Sigmoid colon (tissue), 7 donors: Measurements from ENCODE around the gene TMEM14B. TPM values are rescaled to one million over a fixed set of nuclear protein-coding genes. Genes with fewer than 3 reads are reported as not detected.

Source experiments
- DNase-seq: peaks from one replicate; pipeline ENCODE4 v3.0.0-alpha.2; 2019
- H3K27ac ChIP-seq, 4 donors: fragments of 200-600 bp; sonication (generic); one replicate each; pipeline ENCODE4 v1.5.1; 2016 to 2019; ENCODE audit warnings: mild to moderate bottlenecking in 1 of 4
- H3K27me3 ChIP-seq, 3 donors: fragments of 200-600 bp; sonication (generic); one replicate each; pipeline ENCODE4 v1.5.1; 2019; ENCODE audit warnings: mild to moderate bottlenecking in 1 of 3
- H3K36me3 ChIP-seq, 4 donors: fragments of 200-600 bp; sonication (generic); one replicate each; pipeline ENCODE4 v1.5.1; 2016 to 2019
- H3K4me1 ChIP-seq, 4 donors: fragments of 200-600 bp; sonication (generic); one replicate each; pipeline ENCODE4 v1.5.1; 2017 to 2019
- H3K4me3 ChIP-seq, 4 donors: fragments of 200-600 bp; sonication (generic); one replicate each; pipeline ENCODE4 v1.5.1; 2017 to 2019; ENCODE audit warnings: mild to moderate bottlenecking in 2 of 4, moderate library complexity in 1 of 4
- H3K9me3 ChIP-seq, 4 donors: fragments of 200-600 bp in 3 of 4; sonication (generic) in 3 of 4; one replicate each; pipeline versions ENCODE4 v1.5.1 to v1.6.1; 2013 to 2019
- CTCF ChIP-seq, 4 experiments: fragments of 450-650 bp in 3 of 4; fragments of 200-600 bp in 1 of 4; IDR thresholded peaks; one replicate each; pipeline ENCODE4 v1.5.1; 2016 to 2019; ENCODE audit warnings: antibody characterized with exemption in 4 of 4, mild to moderate bottlenecking in 3 of 4, moderate library complexity in 2 of 4
- EP300 ChIP-seq, 4 donors: sonication (generic); formaldehyde crosslinking; IDR thresholded peaks; one replicate each; pipeline ENCODE4 v1.6.1; 2017; ENCODE audit warnings: antibody characterized with exemption in 4 of 4
- POLR2A ChIP-seq, 2 donors: fragments of 450-650 bp; IDR thresholded peaks; one replicate each; pipeline ENCODE4 v1.6.1; 2016; ENCODE audit warnings: antibody characterized with exemption in 2 of 2, mild to moderate bottlenecking in 2 of 2, moderate library complexity in 2 of 2
- POLR2AphosphoS5 ChIP-seq, 4 donors: sonication (generic); formaldehyde crosslinking; IDR thresholded peaks; one replicate each; pipeline ENCODE4 v1.6.1; 2017; ENCODE audit warnings: antibody characterized with exemption in 4 of 4
- WGBS, 2 donors: extraction: QIAGEN DNeasy Blood & Tissue Kit; methylation state at CpG; one replicate each; pipeline ENCODE4 v1.1.7; 2013; 5-methylcytosine and 5-hydroxymethylcytosine counted together
- intact Hi-C: fragments of 100-400 bp; cut with DNase I; formaldehyde crosslinking; loops from one replicate; pipeline ENCODE4 v1.15.1; 2023
- polyA plus RNA-seq, 3 donors: library from polyadenylated mRNA; stranded (reverse); fragments of 200-250 nt; gene quantifications; one replicate each; pipeline ENCODE4 v1.2.3, GENCODE V29; 2013
- total RNA-seq, 4 donors: library from RNA; depleted of rRNA; stranded (reverse); fragments of >200 nt; gene quantifications; one replicate each; pipeline ENCODE4 v1.1.0, GENCODE V29; 2016
- donor health status: healthy with polysubstance abuse.
- donor health status: Bipolar disorder and iron deficiency.
- donor health status: healthy.

Gene TMEM14B
- total and polyA plus RNA-seq, 7 donors = 51.5 to 124 (median 79.8) TPM

DNA sequence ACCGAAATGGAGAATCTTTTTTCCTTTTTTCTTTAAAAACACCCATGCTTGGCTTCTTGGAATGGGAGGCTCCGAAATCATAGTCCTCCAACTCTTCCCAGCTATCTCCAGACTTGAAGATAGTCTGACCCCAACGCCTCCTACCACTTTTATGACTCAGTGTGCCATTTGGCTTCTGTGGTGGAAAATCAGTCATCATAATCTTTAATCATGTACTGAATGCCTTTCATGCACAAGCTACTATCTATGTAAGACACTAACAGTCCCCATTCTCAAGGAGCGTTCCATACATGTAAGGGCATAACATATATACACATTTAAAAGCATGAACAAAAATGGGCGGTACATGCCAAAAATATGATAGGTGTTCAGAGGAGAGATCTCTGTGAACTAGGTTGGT is 44.1 kb downstream of the TMEM14B start:
- intact Hi-C loops = no loop called here
- Histone ChIP-seq H3K36me3 (peaks cover 0 to 8% (median 0%) of the 10 kb centered on the region in 4 donors), H3K27ac (no peak overlapping the region), H3K27me3 (no peaks in the 10 kb centered on the region), H3K4me3 (no peak overlapping the region), H3K9me3 (no peaks in the 10 kb centered on the region), H3K4me1 (no peaks in the 10 kb centered on the region)
- no peak for DNase-seq
- 95 to 97% methylated on average over 5 of the region's 5 CpGs for whole genome bisulfite sequencing, 2 donors
- TF ChIP-seq POLR2A (IDR thresholded peaks at IDR 0.05) (no peak), CTCF (IDR thresholded peaks at IDR 0.05) (no peak), POLR2AphosphoS5 (IDR thresholded peaks at IDR 0.05) (no peak), EP300 (IDR thresholded peaks at IDR 0.05) (no peak)

- DNase-seq = no peak
- H3K4me1 ChIP-seq = no peaks in the 10 kb centered on the region
- H3K27ac ChIP-seq = no peak overlapping the region
- no peak for TF ChIP-seq POLR2A (IDR thresholded peaks at IDR 0.05)
- no peak for TF ChIP-seq EP300 (IDR thresholded peaks at IDR 0.05)
- TF ChIP-seq POLR2AphosphoS5 (IDR thresholded peaks at IDR 0.05) = no peak
- TF ChIP-seq CTCF (IDR thresholded peaks at IDR 0.05) = no peak
- 89 to 93% methylated on average over 5 of the region's 5 CpGs for WGBS, 2 donors
- H3K9me3 ChIP-seq = no peaks in the 10 kb centered on the region
- no peaks in the 10 kb centered on the region for H3K27me3 ChIP-seq
- peaks cover 0 to 8% (median 0%) of the 10 kb centered on the region in 4 donors for H3K36me3 ChIP-seq
- H3K4me3 ChIP-seq = no peak overlapping the region
- intact Hi-C loops = no loop called here
Measured at GRCh38 chr6:10792101-10792500, 44.5 kb downstream of the TMEM14B start.

GRCh38 chr6:10793035-10793434 is 45.4 kb downstream of the TMEM14B start:
- no peak overlapping the region for H3K27ac ChIP-seq
- H3K4me3 ChIP-seq = no peak overlapping the region
- no peaks in the 10 kb centered on the region for H3K27me3 ChIP-seq
- no peaks in the 10 kb centered on the region for H3K9me3 ChIP-seq
- TF ChIP-seq POLR2AphosphoS5 (IDR thresholded peaks at IDR 0.05) (no peak), POLR2A (IDR thresholded peaks at IDR 0.05) (no peak), EP300 (IDR thresholded peaks at IDR 0.05) (no peak), CTCF (IDR thresholded peaks at IDR 0.05) (no peak)
- WGBS, 2 donors = 93 to 96% methylated on average over 3 of the region's 3 CpGs
- no peak for DNase-seq
- H3K36me3 ChIP-seq = peaks cover 0 to 8% (median 0%) of the 10 kb centered on the region in 4 donors
- no peaks in the 10 kb centered on the region for H3K4me1 ChIP-seq
- intact Hi-C loops = no loop called here

DNA sequence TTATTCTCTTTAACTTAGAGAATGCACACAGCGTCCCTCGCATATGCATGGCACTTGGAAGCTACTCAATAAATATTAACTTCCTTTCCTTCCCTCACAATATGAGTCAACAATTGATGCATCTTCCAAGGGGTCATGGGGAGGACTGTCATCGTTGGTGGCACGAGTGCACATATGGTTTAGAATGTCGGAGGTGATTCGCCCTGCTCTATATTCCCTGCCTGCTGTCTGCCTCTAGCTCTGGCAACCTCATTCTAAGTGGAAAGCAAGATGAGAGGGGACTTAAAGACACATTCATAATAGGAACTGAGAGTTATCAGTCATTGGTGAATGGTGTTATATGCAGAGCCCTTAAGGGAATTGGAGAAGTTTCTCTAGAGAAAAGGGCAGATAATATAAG is 46.1 kb downstream of the TMEM14B start:
- Histone ChIP-seq H3K9me3 (no peaks in the 10 kb centered on the region), H3K27me3 (no peaks in the 10 kb centered on the region), H3K4me1 (no peaks in the 10 kb centered on the region), H3K27ac (no peak overlapping the region), H3K4me3 (no peak overlapping the region), H3K36me3 (peaks cover 0 to 8% (median 0%) of the 10 kb centered on the region in 4 donors)
- intact Hi-C loops = no loop called here
- 95% methylated on average over 6 of the region's 6 CpGs for WGBS, 2 donors
- DNase-seq = no peak
- no peak for TF ChIP-seq CTCF (IDR thresholded peaks at IDR 0.05)
- no peak for TF ChIP-seq POLR2A (IDR thresholded peaks at IDR 0.05)
- TF ChIP-seq POLR2AphosphoS5 (IDR thresholded peaks at IDR 0.05) = no peak
- TF ChIP-seq EP300 (IDR thresholded peaks at IDR 0.05) = no peak

GRCh38 chr6:10794239-10794638 is 46.6 kb downstream of the TMEM14B start:
- TF ChIP-seq POLR2AphosphoS5 (IDR thresholded peaks at IDR 0.05) (no peak), CTCF (IDR thresholded peaks at IDR 0.05) (no peak), POLR2A (IDR thresholded peaks at IDR 0.05) (no peak), EP300 (IDR thresholded peaks at IDR 0.05) (no peak)
- Histone ChIP-seq H3K9me3 (no peaks in the 10 kb centered on the region), H3K4me1 (no peaks in the 10 kb centered on the region), H3K27ac (no peak overlapping the region), H3K27me3 (no peaks in the 10 kb centered on the region), H3K4me3 (no peak overlapping the region), H3K36me3 (peaks cover 0 to 8% (median 0%) of the 10 kb centered on the region in 4 donors)
- WGBS, 2 donors = 79 to 83% methylated on average over 3 of the region's 3 CpGs
- no peak for DNase-seq
- intact Hi-C loops = no loop called here
